K562 (cell line): ENCODE data around the gene NLGN4X. TPM values are rescaled to one million over a fixed set of nuclear protein-coding genes. Genes with fewer than 3 reads are reported as not detected.

Source experiments
- ATAC-seq: fragments of 200-7000 bp; cut with Tn5 transposase; 3 replicates; pipeline ENCODE4 v1.9.1; 2020; ENCODE audit warnings: moderate library complexity
- BruUV-seq: library from RNA; stranded (reverse); fragments of 400-500 nt; replicated peaks from 2 replicates; lab custom pipeline; 2021; lab: Mats Ljungman, UMichigan
- CTCF ChIA-PET: fragments of 300-600 bp; formaldehyde crosslinking; extraction: SDS; loops from one replicate; lab custom pipeline; 2021; ENCODE audit warnings: low intra/inter-chr PET ratio; lab: Yijun Ruan, JAX
- POLR2A ChIA-PET: fragments of 300-600, 350-650 bp; sonication (Branson Sonifier 250); formaldehyde crosslinking; extraction: SDS; loops from one replicate; lab custom pipeline; 2021; ENCODE audit warnings: antibody characterized with exemption, inconsistent platforms; lab: Yijun Ruan, JAX
- DNase-seq, 4 experiments: peaks; one replicate each; pipeline versions ENCODE4 v3.0.0 to v3.0.0-alpha.2; 2011 to 2018; ENCODE audit warnings: low spot score in 3 of 4, mixed read lengths in 3 of 4; ENCODE audit errors: extremely low read depth in 1 of 4
- FAIRE-seq: peaks from 2 replicates; lab custom pipeline; 2011; peaks lifted over from hg19 to GRCh38; lab: Jason Lieb, UNC
- H2AFZ ChIP-seq: 2 replicates; pipeline ENCODE4 v1.6.0; 2011; ENCODE audit warnings: low read depth, low read length, control low read depth, inconsistent platforms
- H3K27ac ChIP-seq: fragments of 200-600 bp; 3 replicates; pipeline ENCODE4 v1.8.0; 2011; ENCODE audit warnings: low read depth, mild to moderate bottlenecking, control low read depth, inconsistent platforms, low read length, moderate library complexity, mixed read lengths; ENCODE audit errors: extremely low read depth
- H3K27me3 ChIP-seq, 2 experiments: fragments of 300-600 bp in 1 of 2; 2 replicates in 1 of 2; 3 replicates in 1 of 2; pipeline versions ENCODE4 v1.6.0 to v1.8.0; 2011; ENCODE audit warnings: inconsistent platforms in 2 of 2, low read length in 2 of 2, mild to moderate bottlenecking in 1 of 2, mixed read lengths in 1 of 2, moderate library complexity in 1 of 2; ENCODE audit not compliant: control insufficient read depth in 2 of 2, insufficient read depth in 2 of 2
- H3K36me3 ChIP-seq: fragments of 300-600 bp; 3 replicates; pipeline ENCODE4 v1.8.0; 2011; ENCODE audit warnings: mild to moderate bottlenecking, low read length, inconsistent platforms; ENCODE audit not compliant: control insufficient read depth, insufficient read depth
- H3K4me1 ChIP-seq, 2 experiments: fragments of 200-600 bp in 1 of 2; replicated peaks in 1 of 2; 2 replicates in 1 of 2; 3 replicates in 1 of 2; pipeline versions ENCODE4 v1.5.1 to v1.8.0; 2011; ENCODE audit warnings: inconsistent platforms in 2 of 2, low read length in 2 of 2, mild to moderate bottlenecking in 1 of 2, mixed read lengths in 1 of 2, moderate library complexity in 1 of 2; ENCODE audit not compliant: control insufficient read depth in 2 of 2, insufficient read depth in 2 of 2
- H3K4me2 ChIP-seq: 2 replicates; pipeline ENCODE4 v1.6.1; 2011; ENCODE audit warnings: low read length, control low read depth, inconsistent platforms, mixed read lengths; ENCODE audit not compliant: insufficient read depth
- H3K4me3 ChIP-seq: fragments of 200-600 bp; sonication (generic), shearing (Covaris generic); 2 replicates; pipeline ENCODE4 v1.5.1; 2016; ENCODE audit warnings: control low read depth, inconsistent platforms
- H3K79me2 ChIP-seq: fragments of 200-600 bp; 3 replicates; pipeline ENCODE4 v1.8.0; 2011; ENCODE audit warnings: low read length, inconsistent platforms; ENCODE audit not compliant: control insufficient read depth, insufficient read depth
- H3K9ac ChIP-seq, 2 experiments: 2 replicates each; pipeline versions ENCODE4 v1.6.0 to v1.6.1; 2011; ENCODE audit warnings: low read depth in 2 of 2, low read length in 2 of 2, control low read depth in 1 of 2, inconsistent platforms in 1 of 2, mild to moderate bottlenecking in 1 of 2, mixed read lengths in 1 of 2; ENCODE audit not compliant: insufficient read depth in 1 of 2
- H3K9me1 ChIP-seq: one replicate; pipeline ENCODE4 v1.6.0; 2011; ENCODE audit warnings: inconsistent platforms, mild to moderate bottlenecking, low read length, moderate library complexity; ENCODE audit not compliant: control insufficient read depth, insufficient read depth
- H3K9me3 ChIP-seq: replicated peaks from 2 replicates; pipeline ENCODE4 v1.5.1; 2011; ENCODE audit warnings: low read depth, low read length, inconsistent platforms; ENCODE audit not compliant: control insufficient read depth, insufficient read depth
- H4K20me1 ChIP-seq: replicated peaks from 2 replicates; pipeline ENCODE4 v1.6.1; 2011; ENCODE audit warnings: low read length, inconsistent platforms, mixed read lengths; ENCODE audit not compliant: control insufficient read depth, insufficient read depth
- FOXK2 ChIP-seq, 2 experiments: fragments of 450-650 bp; IDR thresholded peaks in 1 of 2; conservative IDR thresholded peaks in 1 of 2; 2 replicates each; pipeline ENCODE4 v1.6.1; 2016; ENCODE audit warnings: low read depth in 2 of 2, mild to moderate bottlenecking in 1 of 2
- ILK ChIP-seq: fragments of 450-650 bp; IDR thresholded peaks from 2 replicates; pipeline ENCODE4 v1.6.1; 2016; ENCODE audit warnings: missing genetic modification characterization, low read depth, mild to moderate bottlenecking, missing compliant biosample characterization, moderate library complexity, borderline replicate concordance
- NR2C1 ChIP-seq, 2 experiments: fragments of 450-650 bp; IDR thresholded peaks; 2 replicates each; pipeline ENCODE4 v1.6.1; 2017; ENCODE audit warnings: mild to moderate bottlenecking in 2 of 2, antibody characterized with exemption in 1 of 2, inconsistent platforms in 1 of 2, missing compliant biosample characterization in 1 of 2, missing genetic modification characterization in 1 of 2
- RAD51 ChIP-seq: fragments of 450-650 bp; IDR thresholded peaks from 2 replicates; pipeline ENCODE4 v1.7.1; 2016; ENCODE audit warnings: low read depth, mild to moderate bottlenecking, borderline replicate concordance
- SAFB ChIP-seq: fragments of 200-400 bp; formaldehyde crosslinking; IDR thresholded peaks from 2 replicates; pipeline ENCODE4 v1.6.1; 2017; ENCODE audit warnings: low read depth, low read length, borderline replicate concordance
- SMAD4 ChIP-seq: fragments of 250-450 bp; sonication (Bioruptor Pico); conservative IDR thresholded peaks from 2 replicates; pipeline ENCODE4 v1.8.0; 2021; ENCODE audit warnings: inconsistent platforms, mild to moderate bottlenecking, moderate library complexity
- SREBF2 ChIP-seq: sonication (generic); formaldehyde crosslinking; IDR thresholded peaks from 2 replicates; pipeline ENCODE4 v1.4.0; 2020; ENCODE audit warnings: mild to moderate bottlenecking, missing genetic modification reagents
- SRSF1 ChIP-seq: fragments of 200-400 bp; formaldehyde crosslinking; IDR thresholded peaks from 2 replicates; pipeline ENCODE4 v1.6.1; 2017; ENCODE audit warnings: mild to moderate bottlenecking, low read depth, low read length, moderate library complexity
- TCFL5 ChIP-seq: fragments of 250-450 bp; sonication (Bioruptor Pico); conservative IDR thresholded peaks from 2 replicates; pipeline ENCODE4 v1.6.1; 2021; ENCODE audit warnings: mild to moderate bottlenecking, moderate library complexity, matching md5 sums
- ZNF431 ChIP-seq: sonication (generic); formaldehyde crosslinking; IDR thresholded peaks from 2 replicates; pipeline ENCODE4 v1.8.0; 2022; ENCODE audit warnings: mild to moderate bottlenecking, missing genetic modification reagents
- ZNF507 ChIP-seq: conservative IDR thresholded peaks from 2 replicates; pipeline ENCODE4 v1.6.1; 2017; ENCODE audit warnings: missing genetic modification characterization, missing compliant biosample characterization
- WGBS: fragments of 100-300 bp; shearing (Covaris generic); methylation state at CpG from one replicate; pipeline ENCODE4 v1.1.6; 2016; ENCODE audit warnings: low coverage, mixed read lengths; ENCODE audit not compliant: insufficient coverage; ENCODE audit errors: missing lambda C conversion rate; 5-methylcytosine and 5-hydroxymethylcytosine counted together
- in situ Hi-C: fragments of 300-500 bp; cut with MboI; formaldehyde crosslinking; loops from 4 replicates; pipeline ENCODE4 v1.15.0; 2018; ENCODE audit warnings: inconsistent platforms, mixed read lengths
- intact Hi-C: fragments of 100-400 bp; cut with micrococcal nuclease; formaldehyde crosslinking; loops from 2 replicates; pipeline ENCODE4 v1.14.2; 2022
- polyA plus RNA-seq, 8 experiments: library from polyadenylated mRNA; depleted of rRNA in 4 of 8; stranded (reverse) in 5 of 8; unstranded in 3 of 8; fragments of >200 nt; fragmentation: Nextera tagmentation in 2 of 8; fragmentation: Illumina TruSeq in 1 of 8; extraction: Ambion mirVana in 2 of 8; extraction: Trizol in 1 of 8; gene quantifications; 2 replicates each; pipeline versions ENCODE4 v1.2.1 to v1.2.3, GENCODE V29; 2011 to 2014; ENCODE audit warnings: inconsistent platforms in 1 of 8, missing spikeins in 1 of 8
- total RNA-seq, 7 experiments: library from RNA; depleted of rRNA in 6 of 7; stranded (reverse); fragments of >200 nt in 6 of 7; fragmentation: Illumina TruSeq in 2 of 7; extraction: Trizol in 2 of 7; gene quantifications; 2 replicates each; pipeline versions ENCODE4 v1.2.1 to v1.2.3, GENCODE V29; 2011 to 2021; ENCODE audit warnings: low replicate concordance in 1 of 7
- TF ChIP-seq, protein P1 (sequence below): fragments of 250-450 bp; sonication (Bioruptor Pico); IDR thresholded peaks from 2 replicates; pipeline ENCODE4 v1.4.0; 2020; ENCODE audit warnings: borderline replicate concordance
- TF ChIP-seq, protein P2 (sequence below): fragments of 200-800 bp; sonication (Bioruptor generic); IDR thresholded peaks from 2 replicates; pipeline ENCODE4 v1.6.1; 2017; ENCODE audit warnings: missing genetic modification characterization, missing compliant biosample characterization
- TF ChIP-seq, protein P3 (sequence below): fragments of 250-450 bp; sonication (Bioruptor Pico); IDR thresholded peaks from 2 replicates; pipeline ENCODE4 v1.8.0; 2021; ENCODE audit warnings: moderate library complexity, mild to moderate bottlenecking, inconsistent platforms
- TF ChIP-seq, protein P4 (sequence below), 3 experiments: IDR thresholded peaks in 2 of 3; conservative IDR thresholded peaks in 1 of 3; 2 replicates each; pipeline ENCODE4 v1.5.1; 2011 to 2012; ENCODE audit warnings: low read length in 3 of 3, mild to moderate bottlenecking in 3 of 3, control low read depth in 2 of 3, improper control_type of control experiment in 1 of 3, inconsistent platforms in 1 of 3, low read depth in 1 of 3, mixed read lengths in 1 of 3, moderate library complexity in 1 of 3; ENCODE audit not compliant: insufficient read depth in 2 of 3
- TF ChIP-seq, protein P5 (sequence below): fragments of 250-450 bp; sonication (Bioruptor Pico); IDR thresholded peaks from 2 replicates; pipeline ENCODE4 v1.8.0; 2022; ENCODE audit warnings: inconsistent platforms

Gene NLGN4X
- total and polyA plus RNA-seq, 9 of the 15 experiments (the other 6 are each of a cell fraction or from before 2014, with no cell fraction given), result 0.07 TPM; not detected in 8

DNA sequence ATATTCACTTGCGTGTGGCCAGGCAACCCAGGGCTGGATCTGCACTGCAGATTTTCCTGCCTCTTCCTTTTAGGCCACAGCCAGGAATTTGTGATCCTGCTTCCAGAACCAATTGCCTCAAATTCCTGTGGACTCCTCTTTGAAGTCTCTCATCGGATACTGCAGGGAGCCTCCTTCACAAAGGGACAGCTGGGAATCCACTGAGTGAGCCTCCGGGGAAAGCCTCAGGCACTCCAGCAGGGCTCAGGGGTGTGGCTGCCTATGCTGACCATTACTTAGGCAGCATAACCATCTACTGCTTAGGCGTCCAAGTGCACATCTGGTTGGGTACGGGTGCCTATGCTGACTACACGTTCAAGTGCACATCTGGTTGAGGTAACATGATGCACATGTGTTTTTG, 321.5 kb downstream of the NLGN4X start:
- in situ Hi-C loops, result no loop called here
- BruUV-seq, result no TSS peak
- TF ChIP-seq, protein P1, sequence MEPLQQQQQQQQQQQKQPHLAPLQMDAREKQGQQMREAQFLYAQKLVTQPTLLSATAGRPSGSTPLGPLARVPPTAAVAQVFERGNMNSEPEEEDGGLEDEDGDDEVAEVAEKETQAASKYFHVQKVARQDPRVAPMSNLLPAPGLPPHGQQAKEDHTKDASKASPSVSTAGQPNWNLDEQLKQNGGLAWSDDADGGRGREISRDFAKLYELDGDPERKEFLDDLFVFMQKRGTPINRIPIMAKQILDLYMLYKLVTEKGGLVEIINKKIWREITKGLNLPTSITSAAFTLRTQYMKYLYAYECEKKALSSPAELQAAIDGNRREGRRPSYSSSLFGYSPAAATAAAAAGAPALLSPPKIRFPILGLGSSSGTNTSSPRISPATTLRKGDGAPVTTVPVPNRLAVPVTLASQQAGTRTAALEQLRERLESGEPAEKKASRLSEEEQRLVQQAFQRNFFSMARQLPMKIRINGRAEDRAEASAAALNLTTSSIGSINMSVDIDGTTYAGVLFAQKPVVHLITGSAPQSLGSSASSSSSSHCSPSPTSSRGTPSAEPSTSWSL, result no peak
- TF ChIP-seq ZNF507 (no peak), NR2C1 (IDR thresholded peaks at IDR 0.05) (no peak), NR2C1 (tag; IDR thresholded peaks at IDR 0.05) (no peak), TCFL5 (CRISPR knock-in tag) (no peak), ILK (tag) (no peak), RAD51 (no peak), ZNF431 (CRISPR knock-in tag) (no peak), SMAD4 (CRISPR knock-in tag) (no peak), SRSF1 (no peak), SAFB (no peak), SREBF2 (CRISPR knock-in tag) (no peak), FOXK2 (conservative IDR thresholded peaks at IDR 0.05 in 1 of 2, IDR thresholded peaks at IDR 0.05 in 1 of 2; ENCODE audit: low read depth in 2 of 2) (no peak)
- TF ChIP-seq, protein P2, sequence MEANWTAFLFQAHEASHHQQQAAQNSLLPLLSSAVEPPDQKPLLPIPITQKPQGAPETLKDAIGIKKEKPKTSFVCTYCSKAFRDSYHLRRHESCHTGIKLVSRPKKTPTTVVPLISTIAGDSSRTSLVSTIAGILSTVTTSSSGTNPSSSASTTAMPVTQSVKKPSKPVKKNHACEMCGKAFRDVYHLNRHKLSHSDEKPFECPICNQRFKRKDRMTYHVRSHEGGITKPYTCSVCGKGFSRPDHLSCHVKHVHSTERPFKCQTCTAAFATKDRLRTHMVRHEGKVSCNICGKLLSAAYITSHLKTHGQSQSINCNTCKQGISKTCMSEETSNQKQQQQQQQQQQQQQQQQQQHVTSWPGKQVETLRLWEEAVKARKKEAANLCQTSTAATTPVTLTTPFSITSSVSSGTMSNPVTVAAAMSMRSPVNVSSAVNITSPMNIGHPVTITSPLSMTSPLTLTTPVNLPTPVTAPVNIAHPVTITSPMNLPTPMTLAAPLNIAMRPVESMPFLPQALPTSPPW (CRISPR knock-in tag), result no peak
- TF ChIP-seq, protein P3, sequence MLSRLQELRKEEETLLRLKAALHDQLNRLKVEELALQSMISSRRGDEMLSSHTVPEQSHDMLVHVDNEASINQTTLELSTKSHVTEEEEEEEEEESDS (CRISPR knock-in tag), result no peak
- TF ChIP-seq, protein P4, sequence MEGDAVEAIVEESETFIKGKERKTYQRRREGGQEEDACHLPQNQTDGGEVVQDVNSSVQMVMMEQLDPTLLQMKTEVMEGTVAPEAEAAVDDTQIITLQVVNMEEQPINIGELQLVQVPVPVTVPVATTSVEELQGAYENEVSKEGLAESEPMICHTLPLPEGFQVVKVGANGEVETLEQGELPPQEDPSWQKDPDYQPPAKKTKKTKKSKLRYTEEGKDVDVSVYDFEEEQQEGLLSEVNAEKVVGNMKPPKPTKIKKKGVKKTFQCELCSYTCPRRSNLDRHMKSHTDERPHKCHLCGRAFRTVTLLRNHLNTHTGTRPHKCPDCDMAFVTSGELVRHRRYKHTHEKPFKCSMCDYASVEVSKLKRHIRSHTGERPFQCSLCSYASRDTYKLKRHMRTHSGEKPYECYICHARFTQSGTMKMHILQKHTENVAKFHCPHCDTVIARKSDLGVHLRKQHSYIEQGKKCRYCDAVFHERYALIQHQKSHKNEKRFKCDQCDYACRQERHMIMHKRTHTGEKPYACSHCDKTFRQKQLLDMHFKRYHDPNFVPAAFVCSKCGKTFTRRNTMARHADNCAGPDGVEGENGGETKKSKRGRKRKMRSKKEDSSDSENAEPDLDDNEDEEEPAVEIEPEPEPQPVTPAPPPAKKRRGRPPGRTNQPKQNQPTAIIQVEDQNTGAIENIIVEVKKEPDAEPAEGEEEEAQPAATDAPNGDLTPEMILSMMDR (IDR thresholded peaks at IDR 0.05 in 2 of 3, conservative IDR thresholded peaks at IDR 0.05 in 1 of 3; ENCODE audit: insufficient read depth in 2 of 3, low read depth in 1 of 3, low read length in 3 of 3), result no peak
- TF ChIP-seq, protein P5, sequence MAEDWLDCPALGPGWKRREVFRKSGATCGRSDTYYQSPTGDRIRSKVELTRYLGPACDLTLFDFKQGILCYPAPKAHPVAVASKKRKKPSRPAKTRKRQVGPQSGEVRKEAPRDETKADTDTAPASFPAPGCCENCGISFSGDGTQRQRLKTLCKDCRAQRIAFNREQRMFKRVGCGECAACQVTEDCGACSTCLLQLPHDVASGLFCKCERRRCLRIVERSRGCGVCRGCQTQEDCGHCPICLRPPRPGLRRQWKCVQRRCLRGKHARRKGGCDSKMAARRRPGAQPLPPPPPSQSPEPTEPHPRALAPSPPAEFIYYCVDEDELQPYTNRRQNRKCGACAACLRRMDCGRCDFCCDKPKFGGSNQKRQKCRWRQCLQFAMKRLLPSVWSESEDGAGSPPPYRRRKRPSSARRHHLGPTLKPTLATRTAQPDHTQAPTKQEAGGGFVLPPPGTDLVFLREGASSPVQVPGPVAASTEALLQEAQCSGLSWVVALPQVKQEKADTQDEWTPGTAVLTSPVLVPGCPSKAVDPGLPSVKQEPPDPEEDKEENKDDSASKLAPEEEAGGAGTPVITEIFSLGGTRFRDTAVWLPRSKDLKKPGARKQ, result no peak

More for the DNA sequence above, 321.5 kb downstream of the NLGN4X start:
- Histone ChIP-seq H3K4me1 (no peaks in the 10 kb centered on the region), H3K79me2 (no peaks in the 10 kb centered on the region), H4K20me1 (no peaks in the 10 kb centered on the region), H3K9me3 (no peaks in the 10 kb centered on the region), H3K4me2 (no peak overlapping the region), H3K9me1 (no peaks in the 10 kb centered on the region), H3K9ac (no peak overlapping the region), H2AFZ (no peak overlapping the region), H3K36me3 (no peaks in the 10 kb centered on the region), H3K27me3 (no peaks in the 10 kb centered on the region), H3K27ac (no peak overlapping the region), H3K4me3 (no peak overlapping the region)
- no peak for ATAC-seq
- WGBS, result 0% methylated on average over 3 of the region's 6 CpGs
- intact Hi-C loops, result no loop called here
- FAIRE-seq, result no peak
- CTCF ChIA-PET, result no interaction called here
- DNase-seq, result no peak
- POLR2A ChIA-PET, result no interaction called here
